Frontal cortex (tissue), 4 donors: Measurements from ENCODE around the gene KRT85. TPM values are rescaled to one million over a fixed set of nuclear protein-coding genes. Genes with fewer than 3 reads are reported as not detected.
A peak's percentile ranks its signal among the peaks of the same experiment; 100 is the strongest.

Experiments used
- DNase-seq, 2 donors: peaks; one replicate each; pipeline ENCODE4 v3.0.0; 2012; ENCODE audit warnings: low spot score in 2 of 2
- FAIRE-seq: peaks from 2 replicates; lab custom pipeline; 2012; peaks lifted over from hg19 to GRCh38; lab: Jason Lieb, UNC
- total RNA-seq: library from RNA; depleted of rRNA; stranded (reverse); fragments of >200 nt; gene quantifications from one replicate; pipeline ENCODE4 v1.2.3, GENCODE V29; 2014
- donor health status: control.
- donor health status: control.
- donor health status: control.

KRT85 gene
- total RNA-seq, 1 donor from 2014 or later, result not detected

DNA sequence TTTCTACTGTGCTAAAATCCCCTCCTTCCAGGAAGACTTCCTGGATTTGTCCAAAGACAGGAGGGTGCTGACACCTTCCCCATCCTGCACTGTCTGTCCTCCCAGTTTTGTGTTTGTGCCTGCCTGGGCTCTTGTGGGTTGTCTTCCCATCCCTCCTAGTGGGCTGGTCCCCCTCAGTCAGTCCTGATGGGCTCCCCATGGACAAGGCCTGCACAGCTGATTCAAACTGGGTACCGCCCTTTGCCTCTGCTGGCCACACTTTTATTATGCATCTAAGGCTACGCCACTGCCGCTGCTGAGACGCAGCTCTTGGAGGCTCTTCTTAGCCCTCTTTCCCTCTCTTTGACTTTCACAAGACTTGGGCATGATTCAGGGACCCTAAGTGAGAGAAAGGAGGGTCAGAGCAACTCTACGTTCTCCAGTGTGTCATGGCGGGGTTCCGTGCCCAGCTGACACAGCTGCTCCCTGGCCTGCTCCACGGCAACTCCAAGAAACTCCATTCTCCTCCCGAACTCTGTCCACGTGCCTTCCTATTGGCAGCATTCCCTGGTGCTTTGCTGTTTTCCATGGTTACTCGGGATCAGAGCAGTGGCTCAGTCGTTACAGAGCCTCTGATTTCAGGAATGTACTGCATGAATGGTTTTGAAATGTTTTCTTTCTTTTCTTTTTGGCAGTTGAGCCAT is 3.8 kb upstream of the KRT85 start:
- no peak for FAIRE-seq
- peak; percentile 63 to 67 for DNase-seq

DNA sequence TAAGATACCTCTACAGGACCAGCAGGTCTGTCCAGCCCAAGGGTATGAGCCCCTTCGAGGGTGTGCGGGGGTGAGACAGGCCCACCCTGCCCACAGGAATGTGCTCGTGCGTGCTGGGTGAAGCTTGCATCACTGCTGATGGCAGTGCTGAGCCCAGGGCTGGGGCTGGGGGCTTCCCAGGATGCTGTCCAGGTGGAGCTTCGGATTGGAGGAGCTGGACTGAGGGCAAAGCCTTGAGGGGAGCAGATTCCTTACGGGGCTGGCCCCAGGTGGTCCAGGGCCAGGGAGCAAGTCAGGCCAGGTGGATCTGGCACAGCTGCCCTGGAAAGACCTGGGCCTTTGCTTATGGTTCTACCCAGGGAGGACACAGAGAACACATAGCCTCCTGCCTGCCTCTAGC is 2.5 kb upstream of the KRT85 start:
- FAIRE-seq (no peak), DNase-seq (no peak)

DNA sequence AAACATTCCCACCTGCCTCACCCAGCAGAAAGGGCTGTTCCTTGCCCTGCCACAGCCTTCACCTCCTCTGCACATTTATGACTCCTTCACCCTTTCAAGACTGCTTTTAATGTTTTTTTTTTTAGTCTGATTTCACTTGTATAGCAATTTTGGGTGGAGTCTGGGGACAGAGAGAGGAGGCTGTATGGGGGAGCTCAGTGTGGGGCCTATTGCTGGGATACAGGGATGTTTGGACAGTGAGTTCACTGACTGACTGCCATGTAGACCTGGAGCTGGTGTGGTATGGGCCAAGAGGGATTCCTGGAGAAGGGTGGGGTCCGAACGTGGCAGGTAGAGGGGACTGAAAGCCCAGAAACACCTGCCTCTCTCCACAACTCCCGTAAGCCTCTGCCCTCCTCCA is 1.9 kb upstream of the KRT85 start:
- no peak for DNase-seq
- FAIRE-seq, result no peak

DNA sequence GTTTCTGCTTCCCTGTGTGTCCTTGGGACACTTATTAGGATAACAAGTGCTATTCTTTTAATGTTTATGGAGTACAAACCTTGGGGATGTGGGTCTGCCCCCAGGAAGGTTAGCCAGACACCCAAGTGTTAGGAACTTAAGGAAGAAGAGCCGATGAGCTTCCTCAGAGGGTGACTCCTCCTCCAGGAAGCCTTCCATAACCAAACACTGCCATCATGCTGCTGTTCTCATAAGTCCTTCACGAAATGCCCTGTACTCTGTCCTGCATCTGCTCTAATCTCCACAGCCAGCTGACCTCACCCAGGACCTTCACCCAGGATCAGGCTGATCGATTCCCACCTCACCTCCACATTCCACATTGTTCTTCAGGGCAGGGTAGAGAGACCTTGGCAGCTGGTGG is 1.2 kb upstream of the KRT85 start:
- DNase-seq (no peak), FAIRE-seq (no peak)

DNA sequence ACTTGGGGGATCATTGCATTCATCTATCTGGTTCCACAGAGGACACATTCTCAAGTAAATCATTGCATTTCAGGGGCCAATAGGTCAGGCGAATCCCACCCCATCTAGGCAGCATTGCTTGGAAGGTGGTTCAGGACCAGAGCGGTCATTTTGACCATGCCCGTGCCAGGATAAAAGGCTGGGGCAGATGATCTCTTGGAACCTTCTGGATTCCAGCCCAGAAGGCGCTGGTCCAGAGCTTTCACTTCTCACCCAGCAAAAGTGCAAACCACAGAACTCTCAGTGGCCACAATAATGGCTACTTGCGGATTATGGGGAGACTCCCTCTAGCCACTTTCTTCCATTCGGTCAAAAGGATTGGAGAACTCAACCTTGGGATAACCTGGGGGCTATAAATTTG is 595 bp upstream of the KRT85 start:
- DNase-seq (no peak), FAIRE-seq (no peak)

DNA sequence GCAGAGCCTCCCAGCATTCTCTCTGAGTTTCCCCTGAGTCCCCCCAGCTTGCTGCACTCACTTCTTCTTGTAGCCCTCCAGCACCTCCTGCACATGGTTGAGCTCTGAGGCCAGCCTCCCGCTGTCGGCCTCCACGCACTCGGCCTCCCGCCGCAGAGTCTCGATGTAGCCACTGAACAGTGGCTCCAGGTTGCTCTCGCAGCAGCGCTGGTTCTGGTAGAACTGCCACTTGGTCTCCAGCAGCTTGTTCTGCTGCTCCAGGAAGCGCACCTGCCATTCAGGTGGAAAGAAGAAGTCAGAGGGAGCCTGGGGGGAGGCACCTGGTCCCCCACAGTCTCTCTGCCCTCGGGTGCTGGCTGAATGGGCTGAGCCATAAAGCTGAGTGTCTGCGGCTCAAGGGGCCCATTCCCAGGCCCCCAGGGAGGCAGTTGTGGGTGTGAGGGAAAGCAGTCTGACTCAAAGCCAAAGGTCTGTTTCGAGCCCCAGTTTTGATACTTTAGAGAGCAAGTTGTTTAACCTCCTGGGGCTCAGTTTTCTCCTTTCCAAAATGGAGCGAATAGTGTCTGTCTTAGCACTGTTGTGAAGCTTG is 2.3 kb downstream of the KRT85 start:
- FAIRE-seq (no peak), DNase-seq (no peak)

DNA sequence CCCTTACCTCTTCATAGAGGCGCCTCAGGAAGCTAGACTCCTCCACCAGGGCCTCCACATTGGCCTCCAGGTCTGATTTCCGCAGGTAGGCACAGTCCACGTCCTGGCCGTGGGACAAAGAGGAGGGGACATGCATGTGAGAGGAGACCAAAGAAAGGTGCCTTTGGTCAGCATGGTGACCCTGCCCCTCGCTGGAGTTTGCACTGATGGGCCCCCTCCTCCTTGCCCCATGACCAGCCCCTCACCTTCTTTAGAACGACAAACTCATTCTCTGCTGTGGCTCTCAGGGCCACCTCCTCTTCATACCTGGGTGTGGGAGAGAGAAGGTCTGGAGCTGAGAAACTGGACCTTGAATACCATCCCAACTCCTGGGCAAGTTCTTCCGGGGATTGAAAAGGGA is 3.2 kb downstream of the KRT85 start:
- no peak for FAIRE-seq
- DNase-seq, result no peak

DNA sequence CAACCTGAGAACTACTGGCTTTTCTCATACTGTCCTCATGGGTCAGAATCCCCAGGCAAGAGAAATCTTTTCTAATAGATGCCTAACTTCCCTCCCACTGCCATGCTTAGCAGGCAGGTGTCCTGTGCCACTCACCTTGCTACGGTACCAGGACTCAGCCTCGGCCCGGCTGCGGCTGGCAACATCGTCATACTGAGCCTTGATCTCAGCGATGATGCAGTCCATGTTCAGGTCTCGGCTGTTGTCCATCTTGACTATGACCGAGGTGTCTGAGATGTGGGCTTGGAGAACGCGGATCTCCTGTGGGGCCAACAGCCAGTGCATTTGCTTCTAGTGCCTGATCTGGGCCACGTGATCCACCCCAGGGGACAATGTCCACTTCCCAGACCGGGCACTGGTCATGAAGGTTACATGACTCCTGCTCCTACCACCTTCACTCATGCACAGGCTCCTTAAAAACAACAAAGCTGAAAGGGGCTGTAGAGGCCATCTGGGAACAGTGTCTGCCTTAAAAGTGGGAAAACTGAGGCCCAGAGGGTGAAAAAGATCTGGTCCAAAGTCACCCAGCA is 4.1 kb downstream of the KRT85 start:
- FAIRE-seq, result no peak
- DNase-seq, result no peak

DNA sequence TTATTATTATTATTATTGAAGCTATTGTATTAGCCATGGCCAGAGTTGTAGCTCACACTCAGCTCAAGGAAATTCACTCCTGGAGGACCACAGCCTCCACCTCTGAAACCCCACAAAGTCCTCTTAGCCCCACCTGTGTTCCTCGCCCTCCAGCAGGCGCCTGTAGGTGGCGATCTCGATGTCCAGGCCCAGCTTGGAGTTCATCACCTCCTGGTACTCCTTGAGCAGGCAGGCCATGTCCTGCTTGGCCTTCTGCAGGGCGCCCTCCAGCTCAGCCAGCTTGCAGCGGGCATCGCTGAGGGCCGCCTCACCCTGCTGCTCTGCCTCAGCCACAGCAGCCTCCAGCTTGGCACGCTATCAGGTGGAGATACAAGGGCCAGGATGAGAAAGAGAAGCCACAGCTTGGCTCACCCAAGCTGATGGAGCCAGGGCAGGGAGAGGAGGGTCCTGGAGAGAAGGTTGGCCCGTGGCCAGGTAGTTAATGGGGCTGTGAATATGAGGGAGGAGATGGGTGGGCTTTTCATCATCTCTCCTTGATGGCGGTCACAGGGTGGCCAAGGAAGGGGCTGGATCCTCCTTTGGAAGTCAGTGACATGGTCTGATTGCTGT is 5.1 kb downstream of the KRT85 start:
- no peak for FAIRE-seq
- DNase-seq, result no peak

DNA sequence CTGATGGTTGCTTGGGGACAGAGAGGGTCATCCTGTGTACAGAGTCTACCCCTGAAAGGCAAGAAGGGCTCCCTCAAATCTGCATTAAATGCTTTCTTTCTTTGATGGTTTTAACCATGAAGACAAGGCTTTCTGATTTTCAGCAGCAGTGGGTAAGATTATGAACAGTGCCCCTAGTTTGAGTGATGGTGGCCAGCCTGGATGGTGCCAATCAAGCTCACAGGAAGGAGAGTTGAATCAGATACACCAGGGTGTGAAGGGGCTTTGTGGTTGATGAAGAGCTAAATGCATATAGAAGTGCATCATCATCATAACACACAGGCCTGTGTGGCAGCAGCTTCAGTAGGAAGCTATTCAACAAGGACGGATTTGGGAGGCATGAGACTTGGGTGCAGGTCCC is 5.7 kb downstream of the KRT85 start:
- FAIRE-seq, result no peak
- no peak for DNase-seq

DNA sequence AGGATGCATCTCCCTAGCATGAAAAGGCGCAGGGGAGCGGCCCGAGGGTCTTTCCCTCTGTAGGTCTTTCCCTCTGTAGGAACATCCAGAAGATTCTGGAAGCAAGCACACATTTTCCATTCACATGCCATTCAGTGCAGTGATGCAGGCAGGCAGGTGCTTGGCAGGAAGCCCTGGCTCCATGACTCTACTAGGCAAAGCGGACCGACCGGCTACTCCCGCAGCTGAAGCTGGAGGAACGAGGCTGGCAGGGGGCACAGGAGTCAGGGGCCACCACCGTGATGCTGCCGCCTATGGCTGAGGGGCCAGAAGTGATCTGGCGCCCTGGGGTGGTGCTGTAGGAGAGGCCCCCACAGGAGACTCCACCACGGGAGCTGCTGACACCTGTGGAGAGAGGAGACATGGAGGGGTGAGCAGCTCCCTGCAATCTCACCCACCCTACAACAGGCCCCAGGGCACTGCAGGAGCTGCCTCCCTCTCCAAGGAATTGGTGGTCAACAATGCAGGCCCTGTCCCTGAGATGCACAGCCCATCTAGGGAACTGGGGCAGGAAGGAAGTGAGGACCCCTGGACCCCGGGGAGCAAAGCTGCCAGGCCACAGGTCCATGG is 6.5 kb downstream of the KRT85 start:
- DNase-seq (no peak), FAIRE-seq (no peak)

DNA sequence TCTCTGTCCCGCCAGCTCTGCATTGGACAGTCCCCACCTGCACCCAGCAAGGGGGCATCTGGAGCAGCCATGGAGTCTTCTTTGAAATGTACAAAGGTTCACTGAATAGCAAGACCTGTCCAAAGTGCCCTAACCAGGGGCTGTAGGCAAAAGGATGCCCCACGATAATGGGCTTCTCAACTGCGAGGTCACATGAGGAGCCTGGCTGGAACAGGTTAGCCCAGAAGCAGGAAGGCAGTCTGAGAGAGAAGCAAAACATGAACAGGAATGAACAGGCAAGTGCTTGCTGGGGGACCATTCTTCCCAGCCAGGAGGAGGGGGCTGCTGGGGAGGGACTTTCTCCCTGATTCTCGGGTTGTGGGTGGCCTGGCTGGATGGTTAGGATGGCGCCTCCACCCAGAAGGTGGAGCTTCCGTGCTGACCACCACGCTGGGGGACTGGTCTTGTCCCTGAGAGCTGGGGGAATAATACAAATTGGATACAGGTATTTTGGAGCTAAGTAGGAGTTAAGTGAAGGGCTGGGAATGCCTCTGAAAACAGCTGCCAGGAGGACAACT is 7.1 kb downstream of the KRT85 start:
- DNase-seq (no peak), FAIRE-seq (no peak)

DNA sequence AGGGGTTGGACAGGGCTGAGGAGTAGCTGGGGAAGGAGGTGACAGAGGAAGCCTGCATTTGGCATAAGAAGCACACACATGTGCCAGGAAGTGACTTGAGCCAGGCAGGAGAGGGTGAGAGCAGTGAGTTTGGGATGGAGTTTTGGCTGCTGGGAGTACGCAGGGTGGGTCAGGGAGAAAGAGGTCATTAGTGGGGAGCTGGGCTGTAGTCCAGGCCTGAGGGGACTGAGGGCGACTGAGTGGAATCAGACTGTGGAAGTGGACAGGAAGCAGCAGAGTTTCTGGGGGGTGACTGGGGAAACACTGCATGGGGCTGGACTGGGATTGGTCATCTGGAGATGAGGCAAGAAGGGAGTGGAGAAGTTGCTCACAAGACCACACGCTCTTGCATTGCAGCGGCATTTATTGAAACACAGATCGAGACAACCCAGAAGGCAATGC is 7.6 kb downstream of the KRT85 start:
- FAIRE-seq (no peak), DNase-seq (no peak)

DNA sequence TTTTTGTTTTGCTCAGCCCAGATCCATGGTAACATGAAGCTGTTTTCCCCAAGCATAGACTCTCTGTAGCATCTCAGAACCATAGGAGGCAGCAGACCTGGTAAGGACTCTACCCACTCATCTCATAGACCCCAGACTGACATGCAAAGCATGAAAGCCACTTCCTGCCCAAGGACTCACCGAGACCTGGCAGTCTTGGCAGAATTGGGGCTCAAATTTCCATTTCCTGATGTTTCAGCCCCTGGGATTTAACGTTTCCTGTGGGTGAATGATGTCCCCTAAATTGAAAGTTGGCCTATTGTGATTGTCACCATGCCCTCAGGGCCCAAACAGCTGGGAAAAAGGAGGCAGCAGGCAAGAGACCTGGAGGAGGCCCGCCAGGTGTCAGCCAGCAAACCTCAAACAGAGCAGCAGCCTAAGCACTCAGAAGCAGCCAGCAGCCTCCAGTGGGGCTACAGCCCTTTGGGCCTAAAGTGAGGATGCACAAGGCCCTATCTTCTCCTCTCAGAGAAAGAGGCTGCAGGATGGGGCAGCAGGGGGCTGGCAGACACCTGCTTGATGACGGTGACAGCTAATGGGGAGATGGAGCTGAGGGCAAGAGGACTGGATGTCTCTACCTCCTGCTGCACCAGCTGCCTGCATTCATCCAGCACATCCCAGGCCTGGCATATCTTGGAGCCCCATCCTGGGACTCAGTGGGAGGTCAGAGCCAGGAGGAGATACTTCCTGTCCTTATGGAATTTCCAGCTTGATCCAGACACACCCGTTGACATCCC is 8.5 kb downstream of the KRT85 start:
- no peak for FAIRE-seq
- no peak for DNase-seq

DNA sequence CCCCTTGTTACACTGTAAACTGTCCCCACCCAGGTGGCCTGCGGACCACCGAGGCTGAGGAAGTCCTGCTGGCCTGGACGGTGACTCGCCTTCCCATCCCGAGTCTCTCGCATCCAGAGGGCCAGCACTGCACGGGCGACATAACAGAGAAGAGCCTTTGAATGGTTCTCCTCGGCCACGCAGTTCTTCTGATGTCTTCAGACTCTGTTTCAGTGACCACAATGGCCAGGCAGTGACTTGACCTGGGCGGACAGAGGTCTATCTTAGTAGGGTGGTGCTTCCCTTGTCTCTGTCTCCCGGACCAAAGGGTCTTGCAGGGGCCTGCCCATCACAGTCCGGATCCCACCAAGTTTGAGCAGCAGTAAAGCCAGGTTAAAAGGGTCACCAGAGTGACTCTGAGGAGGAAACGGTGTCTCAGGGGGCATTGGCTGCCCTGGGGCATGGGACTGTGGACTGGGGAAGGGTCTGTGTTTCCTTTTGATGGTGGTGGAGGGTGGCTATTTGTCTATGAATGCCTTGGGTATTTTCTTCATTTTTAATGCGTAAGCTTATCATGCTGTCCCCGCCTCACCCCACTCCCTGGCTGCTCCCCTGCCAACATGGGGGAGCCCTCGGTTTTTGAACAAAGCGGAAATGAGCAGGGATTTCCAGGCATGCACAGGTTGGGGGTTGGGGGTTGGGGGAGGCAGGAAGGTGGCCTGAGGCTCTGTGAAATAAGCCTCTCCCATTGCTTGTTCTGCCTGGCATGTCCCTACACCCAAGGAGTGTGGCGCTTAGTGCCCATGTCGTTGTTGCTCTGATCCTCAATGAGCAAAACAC is 10.3 kb downstream of the KRT85 start:
- no peak for FAIRE-seq
- no peak for DNase-seq

DNA sequence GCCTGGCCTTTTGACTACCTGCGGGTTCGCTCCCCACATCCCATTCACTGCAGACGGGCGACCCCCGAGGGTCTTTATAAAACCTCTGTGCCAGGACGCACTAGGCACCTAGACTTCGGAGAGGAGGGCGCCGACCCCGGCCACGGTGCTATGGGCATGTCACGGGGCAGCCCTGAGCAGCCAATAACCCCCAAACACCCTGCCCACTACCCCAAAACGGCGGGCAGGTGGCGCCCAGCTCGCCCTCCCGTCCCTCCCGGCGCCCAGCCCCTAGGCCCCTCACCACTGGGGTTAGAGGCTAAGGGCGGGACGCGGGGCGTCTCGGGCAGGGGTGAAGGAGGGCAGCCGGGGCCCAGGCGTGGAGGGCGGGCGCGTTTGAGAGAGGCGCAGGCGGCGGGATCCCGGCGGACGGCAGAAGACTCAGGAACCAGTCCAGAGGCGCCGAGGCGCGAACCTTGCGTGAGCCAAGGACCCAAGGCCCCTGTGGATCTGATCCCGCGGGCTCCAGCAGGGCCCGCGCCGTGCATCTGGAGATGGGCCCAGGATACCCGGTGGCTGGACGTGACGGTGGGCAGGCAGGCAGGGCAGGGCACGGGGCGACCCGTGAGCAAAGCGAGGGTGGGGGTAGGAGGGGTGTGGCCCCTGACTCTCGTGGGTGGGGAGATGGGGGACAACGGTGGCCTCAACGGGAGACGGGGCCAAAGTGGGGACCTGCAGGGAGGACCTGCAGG is 11.1 kb downstream of the KRT85 start:
- DNase-seq, result no peak
- no peak for FAIRE-seq

DNA sequence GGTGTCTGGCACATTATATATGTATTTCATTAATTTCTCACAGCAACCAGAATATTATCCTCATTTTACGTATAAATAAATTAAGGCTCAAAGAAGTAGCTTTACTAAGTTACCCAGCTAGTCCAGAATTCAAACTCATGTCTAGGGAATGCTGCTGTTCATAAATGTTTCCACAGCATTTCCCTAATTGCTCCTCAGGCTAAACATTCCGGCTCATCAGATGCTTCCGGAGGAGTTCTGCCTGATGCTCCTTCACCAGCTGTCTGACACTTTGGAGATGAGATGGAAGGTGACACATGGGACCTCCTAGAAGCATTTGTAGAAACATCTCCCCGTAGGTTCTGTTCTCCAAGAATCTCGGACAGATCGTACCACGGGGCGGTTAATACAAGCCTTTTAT is 12.1 kb downstream of the KRT85 start:
- no peak for DNase-seq
- FAIRE-seq, result no peak

DNA sequence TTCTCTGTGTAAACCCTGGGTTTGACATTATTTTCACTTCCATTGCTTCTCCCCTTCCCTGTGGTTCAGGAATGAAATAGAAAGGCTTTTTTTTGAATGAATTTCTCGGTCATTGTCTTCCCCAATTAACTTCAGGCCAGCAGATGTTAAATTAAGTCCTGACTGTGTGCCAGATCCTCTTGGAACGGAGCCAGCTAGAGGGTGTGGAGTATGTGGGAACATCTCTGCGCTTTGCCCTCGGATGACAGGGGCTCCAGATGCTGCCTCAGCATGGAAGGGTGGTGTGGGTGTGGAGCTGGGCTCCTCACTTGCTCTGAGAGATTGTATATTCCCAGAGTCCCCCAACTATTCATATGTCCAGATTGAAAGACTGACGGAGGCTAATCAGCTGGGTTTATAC is 13.1 kb downstream of the KRT85 start:
- FAIRE-seq (no peak), DNase-seq (no peak)
